ENCODE measurements around the gene PRKCQ. TPM values are rescaled to one million over a fixed set of nuclear protein-coding genes. Genes with fewer than 3 reads are reported as not detected.

PRKCQ gene
- polyA plus RNA-seq, 2 donors: 0.62 to 0.69 TPM

GRCh38 chr10:6563075-6563474 lies 17.0 kb downstream of the PRKCQ start:
- 74 to 82% methylated on average over 7 of the region's 7 CpGs for WGBS, 2 donors
- no peak overlapping the region for H3K27ac ChIP-seq (ENCODE audit: low read depth in 2 of 2, low read length in 1 of 2)
- no peaks in the 10 kb centered on the region for H3K36me3 ChIP-seq (ENCODE audit: control insufficient read depth in 2 of 2, insufficient read depth in 2 of 2, low read length in 1 of 2)

GRCh38 chr10:6562221-6562620 lies 17.9 kb downstream of the PRKCQ start:
- H3K27ac ChIP-seq (ENCODE audit: low read depth in 2 of 2, low read length in 1 of 2): no peak overlapping the region
- no peaks in the 10 kb centered on the region for H3K36me3 ChIP-seq (ENCODE audit: control insufficient read depth in 2 of 2, insufficient read depth in 2 of 2, low read length in 1 of 2)
- peaks cover 0 to 2% of the 10 kb centered on the region in 2 donors for H3K4me1 ChIP-seq (ENCODE audit: control insufficient read depth in 2 of 2, insufficient read depth in 2 of 2, low read length in 1 of 2)
- H3K27me3 ChIP-seq (ENCODE audit: control insufficient read depth in 1 of 2, insufficient read depth in 2 of 2, low read length in 2 of 2): no peaks in the 10 kb centered on the region
- no peaks in the 10 kb centered on the region for H3K9me3 ChIP-seq (ENCODE audit: control insufficient read depth in 2 of 2, insufficient read depth in 1 of 2, low read depth in 1 of 2, low read length in 1 of 2)
- WGBS, 2 donors: 82 to 87% methylated on average over 7 of the region's 7 CpGs
- no peak overlapping the region for H3K4me3 ChIP-seq (ENCODE audit: low read depth in 1 of 2, low read length in 2 of 2)

More at GRCh38 chr10:6563075-6563474, 17.0 kb downstream of the PRKCQ start:
- H3K27me3 ChIP-seq (ENCODE audit: control insufficient read depth in 1 of 2, insufficient read depth in 2 of 2, low read length in 2 of 2): no peaks in the 10 kb centered on the region
- H3K4me3 ChIP-seq (ENCODE audit: low read depth in 1 of 2, low read length in 2 of 2): no peak overlapping the region
- H3K9me3 ChIP-seq (ENCODE audit: control insufficient read depth in 2 of 2, insufficient read depth in 1 of 2, low read depth in 1 of 2, low read length in 1 of 2): no peaks in the 10 kb centered on the region
- peaks cover 0 to 2% of the 10 kb centered on the region in 2 donors for H3K4me1 ChIP-seq (ENCODE audit: control insufficient read depth in 2 of 2, insufficient read depth in 2 of 2, low read length in 1 of 2)

GRCh38 chr10:6561552-6561951 lies 18.5 kb downstream of the PRKCQ start:
- Histone ChIP-seq H3K4me1 (ENCODE audit: control insufficient read depth in 2 of 2, insufficient read depth in 2 of 2, low read length in 1 of 2) (peaks cover 0 to 2% of the 10 kb centered on the region in 2 donors), H3K27me3 (ENCODE audit: control insufficient read depth in 1 of 2, insufficient read depth in 2 of 2, low read length in 2 of 2) (no peaks in the 10 kb centered on the region), H3K27ac (ENCODE audit: low read depth in 2 of 2, low read length in 1 of 2) (no peak overlapping the region), H3K9me3 (ENCODE audit: control insufficient read depth in 2 of 2, insufficient read depth in 1 of 2, low read depth in 1 of 2, low read length in 1 of 2) (no peaks in the 10 kb centered on the region), H3K36me3 (ENCODE audit: control insufficient read depth in 2 of 2, insufficient read depth in 2 of 2, low read length in 1 of 2) (no peaks in the 10 kb centered on the region), H3K4me3 (ENCODE audit: low read depth in 1 of 2, low read length in 2 of 2) (no peak overlapping the region)
- WGBS, 2 donors: 47% methylated on average over 4 of the region's 4 CpGs

GRCh38 chr10:6558759-6559461 lies 21.2 kb downstream of the PRKCQ start:
- 90% methylated on average over 12 of the region's 12 CpGs for WGBS, 2 donors
- no peaks in the 10 kb centered on the region for H3K9me3 ChIP-seq (ENCODE audit: control insufficient read depth in 2 of 2, insufficient read depth in 1 of 2, low read depth in 1 of 2, low read length in 1 of 2)
- no peaks in the 10 kb centered on the region for H3K36me3 ChIP-seq (ENCODE audit: control insufficient read depth in 2 of 2, insufficient read depth in 2 of 2, low read length in 1 of 2)
- no peaks in the 10 kb centered on the region for H3K27me3 ChIP-seq (ENCODE audit: control insufficient read depth in 1 of 2, insufficient read depth in 2 of 2, low read length in 2 of 2)
- no peak overlapping the region for H3K4me3 ChIP-seq (ENCODE audit: low read depth in 1 of 2, low read length in 2 of 2)
- peak overlapping the region in 1 of 2 donors; percentile 6 for H3K27ac ChIP-seq (ENCODE audit: low read depth in 2 of 2, low read length in 1 of 2)
- peaks cover 0 to 2% of the 10 kb centered on the region in 2 donors for H3K4me1 ChIP-seq (ENCODE audit: control insufficient read depth in 2 of 2, insufficient read depth in 2 of 2, low read length in 1 of 2)

- H3K27ac ChIP-seq (ENCODE audit: low read depth in 2 of 2, low read length in 1 of 2): no peak overlapping the region
- no peak overlapping the region for H3K4me3 ChIP-seq (ENCODE audit: low read depth in 1 of 2, low read length in 2 of 2)
- H3K9me3 ChIP-seq (ENCODE audit: control insufficient read depth in 2 of 2, insufficient read depth in 1 of 2, low read depth in 1 of 2, low read length in 1 of 2): no peaks in the 10 kb centered on the region
- no peaks in the 10 kb centered on the region for H3K36me3 ChIP-seq (ENCODE audit: control insufficient read depth in 2 of 2, insufficient read depth in 2 of 2, low read length in 1 of 2)
- 70 to 75% methylated on average over 2 of the region's 2 CpGs for WGBS, 2 donors
- no peaks in the 10 kb centered on the region for H3K27me3 ChIP-seq (ENCODE audit: control insufficient read depth in 1 of 2, insufficient read depth in 2 of 2, low read length in 2 of 2)
- no peaks in the 10 kb centered on the region for H3K4me1 ChIP-seq (ENCODE audit: control insufficient read depth in 2 of 2, insufficient read depth in 2 of 2, low read length in 1 of 2)
These were observed 21.8 kb downstream of the PRKCQ start for GRCh38 chr10:6558272-6558671.

GRCh38 chr10:6553937-6554336 lies 26.1 kb downstream of the PRKCQ start:
- Histone ChIP-seq H3K4me1 (ENCODE audit: control insufficient read depth in 2 of 2, insufficient read depth in 2 of 2, low read length in 1 of 2) (no peaks in the 10 kb centered on the region), H3K9me3 (ENCODE audit: control insufficient read depth in 2 of 2, insufficient read depth in 1 of 2, low read depth in 1 of 2, low read length in 1 of 2) (no peaks in the 10 kb centered on the region), H3K36me3 (ENCODE audit: control insufficient read depth in 2 of 2, insufficient read depth in 2 of 2, low read length in 1 of 2) (no peaks in the 10 kb centered on the region), H3K27ac (ENCODE audit: low read depth in 2 of 2, low read length in 1 of 2) (no peak overlapping the region), H3K27me3 (ENCODE audit: control insufficient read depth in 1 of 2, insufficient read depth in 2 of 2, low read length in 2 of 2) (peaks cover 0 to under 1% of the 10 kb centered on the region in 2 donors), H3K4me3 (ENCODE audit: low read depth in 1 of 2, low read length in 2 of 2) (no peak overlapping the region)
- 78 to 86% methylated on average over 7 of the region's 7 CpGs for WGBS, 2 donors

GRCh38 chr10:6543431-6544005 lies 36.6 kb downstream of the PRKCQ start:
- Histone ChIP-seq H3K9me3 (ENCODE audit: control insufficient read depth in 2 of 2, insufficient read depth in 1 of 2, low read depth in 1 of 2, low read length in 1 of 2) (no peaks in the 10 kb centered on the region), H3K4me1 (ENCODE audit: control insufficient read depth in 2 of 2, insufficient read depth in 2 of 2, low read length in 1 of 2) (no peaks in the 10 kb centered on the region), H3K4me3 (ENCODE audit: low read depth in 1 of 2, low read length in 2 of 2) (no peak overlapping the region), H3K27ac (ENCODE audit: low read depth in 2 of 2, low read length in 1 of 2) (peak overlapping the region in 1 of 2 donors; percentile 14), H3K36me3 (ENCODE audit: control insufficient read depth in 2 of 2, insufficient read depth in 2 of 2, low read length in 1 of 2) (no peaks in the 10 kb centered on the region), H3K27me3 (ENCODE audit: control insufficient read depth in 1 of 2, insufficient read depth in 2 of 2, low read length in 2 of 2) (no peaks in the 10 kb centered on the region)
- 58 to 59% methylated on average over 9 of the region's 9 CpGs for WGBS, 2 donors

- Histone ChIP-seq H3K4me1 (ENCODE audit: control insufficient read depth in 2 of 2, insufficient read depth in 2 of 2, low read length in 1 of 2) (no peaks in the 10 kb centered on the region), H3K27ac (ENCODE audit: low read depth in 2 of 2, low read length in 1 of 2) (peak overlapping the region; percentile 6 to 14), H3K4me3 (ENCODE audit: low read depth in 1 of 2, low read length in 2 of 2) (no peak overlapping the region), H3K9me3 (ENCODE audit: control insufficient read depth in 2 of 2, insufficient read depth in 1 of 2, low read depth in 1 of 2, low read length in 1 of 2) (no peaks in the 10 kb centered on the region), H3K36me3 (ENCODE audit: control insufficient read depth in 2 of 2, insufficient read depth in 2 of 2, low read length in 1 of 2) (no peaks in the 10 kb centered on the region), H3K27me3 (ENCODE audit: control insufficient read depth in 1 of 2, insufficient read depth in 2 of 2, low read length in 2 of 2) (no peaks in the 10 kb centered on the region)
- 54 to 56% methylated on average over 9 of the region's 9 CpGs for WGBS, 2 donors
These were observed 37.1 kb downstream of the PRKCQ start for GRCh38 chr10:6542999-6543430.

GRCh38 chr10:6539833-6540232 lies 40.2 kb downstream of the PRKCQ start:
- Histone ChIP-seq H3K27ac (ENCODE audit: low read depth in 2 of 2, low read length in 1 of 2) (no peak overlapping the region), H3K4me1 (ENCODE audit: control insufficient read depth in 2 of 2, insufficient read depth in 2 of 2, low read length in 1 of 2) (no peaks in the 10 kb centered on the region), H3K36me3 (ENCODE audit: control insufficient read depth in 2 of 2, insufficient read depth in 2 of 2, low read length in 1 of 2) (no peaks in the 10 kb centered on the region), H3K4me3 (ENCODE audit: low read depth in 1 of 2, low read length in 2 of 2) (no peak overlapping the region), H3K27me3 (ENCODE audit: control insufficient read depth in 1 of 2, insufficient read depth in 2 of 2, low read length in 2 of 2) (no peaks in the 10 kb centered on the region), H3K9me3 (ENCODE audit: control insufficient read depth in 2 of 2, insufficient read depth in 1 of 2, low read depth in 1 of 2, low read length in 1 of 2) (no peaks in the 10 kb centered on the region)

- H3K27ac ChIP-seq (ENCODE audit: low read depth in 2 of 2, low read length in 1 of 2): no peak overlapping the region
- no peaks in the 10 kb centered on the region for H3K4me1 ChIP-seq (ENCODE audit: control insufficient read depth in 2 of 2, insufficient read depth in 2 of 2, low read length in 1 of 2)
- H3K36me3 ChIP-seq (ENCODE audit: control insufficient read depth in 2 of 2, insufficient read depth in 2 of 2, low read length in 1 of 2): no peaks in the 10 kb centered on the region
- 73 to 74% methylated on average over 5 of the region's 5 CpGs for WGBS, 2 donors
- no peak overlapping the region for H3K4me3 ChIP-seq (ENCODE audit: low read depth in 1 of 2, low read length in 2 of 2)
- no peaks in the 10 kb centered on the region for H3K9me3 ChIP-seq (ENCODE audit: control insufficient read depth in 2 of 2, insufficient read depth in 1 of 2, low read depth in 1 of 2, low read length in 1 of 2)
- no peaks in the 10 kb centered on the region for H3K27me3 ChIP-seq (ENCODE audit: control insufficient read depth in 1 of 2, insufficient read depth in 2 of 2, low read length in 2 of 2)
These were observed 42.3 kb downstream of the PRKCQ start for GRCh38 chr10:6537770-6538169.
